IMR-90 (cell line): ENCODE data around the gene MECP2. TPM values are rescaled to one million over a fixed set of nuclear protein-coding genes. Genes with fewer than 3 reads are reported as not detected.
"Not testable (repeated sequence)": the region's sequence is repeated elsewhere in the genome, so short reads cannot be mapped to it uniquely, and the experiment has no call there.

Source experiments
- ATAC-seq: fragments of 200-7000 bp; cut with Tn5 transposase; 2 replicates; pipeline ENCODE4 v1.9.1; 2020; ENCODE audit warnings: low read depth, mild to moderate bottlenecking, moderate library complexity
- BruUV-seq: library from RNA; stranded (reverse); fragments of 400-500 nt; replicated peaks from 2 replicates; lab custom pipeline; 2021; lab: Mats Ljungman, UMichigan
- CTCF ChIA-PET: fragments of 300-600 bp; formaldehyde crosslinking; extraction: SDS; loops from one replicate; lab custom pipeline; 2021; ENCODE audit warnings: antibody characterized with exemption; lab: Yijun Ruan, JAX
- POLR2A ChIA-PET: fragments of 300-600 bp; sonication (Branson Sonifier 250); formaldehyde crosslinking; loops from one replicate; lab custom pipeline; 2022; ENCODE audit warnings: antibody characterized with exemption; ENCODE audit not compliant: unreplicated experiment; lab: Charles Lee
- DNase-seq: peaks from one replicate; pipeline ENCODE4 v3.0.0; 2013
- H2AFZ ChIP-seq: replicated peaks from 2 replicates; pipeline ENCODE3; 2013; ENCODE audit warnings: low read length, mild to moderate bottlenecking; ENCODE audit not compliant: poor library complexity
- H2AK5ac ChIP-seq: 2 replicates; pipeline ENCODE4 v1.6.1; 2013; ENCODE audit warnings: low read depth, low read length, inconsistent platforms
- H2AK9ac ChIP-seq: replicated peaks from 2 replicates; pipeline ENCODE3; 2013; ENCODE audit warnings: mild to moderate bottlenecking, low read depth, low read length, moderate library complexity; ENCODE audit not compliant: poor library complexity
- H2BK120ac ChIP-seq: 2 replicates; pipeline ENCODE4 v1.6.1; 2013; ENCODE audit warnings: low read depth, low read length, inconsistent platforms
- H2BK15ac ChIP-seq: 3 replicates; pipeline ENCODE4 v1.6.1; 2013; ENCODE audit warnings: low read depth, low read length, inconsistent platforms
- H2BK20ac ChIP-seq: 2 replicates; pipeline ENCODE4 v1.6.1; 2013; ENCODE audit warnings: low read depth, mild to moderate bottlenecking, inconsistent platforms, low read length, moderate library complexity
- H2BK5ac ChIP-seq: 2 replicates; pipeline ENCODE4 v1.6.1; 2013; ENCODE audit warnings: mild to moderate bottlenecking, low read depth, low read length, inconsistent platforms; ENCODE audit not compliant: poor library complexity, severe bottlenecking
- H3K14ac ChIP-seq: replicated peaks from 2 replicates; pipeline ENCODE4 v1.6.1; 2013; ENCODE audit warnings: low read depth, low read length, inconsistent platforms
- H3K18ac ChIP-seq: 2 replicates; pipeline ENCODE4 v1.6.1; 2013; ENCODE audit warnings: low read depth, low read length, control low read depth
- H3K23ac ChIP-seq: 2 replicates; pipeline ENCODE4 v1.6.1; 2013; ENCODE audit warnings: low read depth, low read length, inconsistent platforms
- H3K27ac ChIP-seq: 2 replicates; pipeline ENCODE4 v1.5.1; 2013; ENCODE audit warnings: mild to moderate bottlenecking, control low read depth, low read length; ENCODE audit not compliant: insufficient read depth
- H3K27me3 ChIP-seq: 2 replicates; pipeline ENCODE4 v1.6.1; 2013; ENCODE audit warnings: low read length; ENCODE audit not compliant: control insufficient read depth, insufficient read depth
- H3K36me3 ChIP-seq: 2 replicates; pipeline ENCODE4 v1.6.1; 2013; ENCODE audit warnings: low read length, mixed read lengths; ENCODE audit not compliant: control insufficient read depth, insufficient read depth
- H3K4ac ChIP-seq: 2 replicates; pipeline ENCODE4 v1.6.1; 2013; ENCODE audit warnings: low read depth, low read length, inconsistent platforms
- H3K4me1 ChIP-seq: 2 replicates; pipeline ENCODE4 v1.6.1; 2013; ENCODE audit warnings: low read length, mixed read lengths; ENCODE audit not compliant: control insufficient read depth, insufficient read depth
- H3K4me2 ChIP-seq: 2 replicates; pipeline ENCODE4 v1.6.1; 2013; ENCODE audit warnings: low read depth, mild to moderate bottlenecking, control low read depth, low read length, moderate library complexity
- H3K4me3 ChIP-seq: 2 replicates; pipeline ENCODE4 v1.5.1; 2013; ENCODE audit warnings: low read depth, mild to moderate bottlenecking, control low read depth, low read length, moderate library complexity; ENCODE audit not compliant: insufficient read depth
- H3K56ac ChIP-seq: 2 replicates; pipeline ENCODE4 v1.6.1; 2013; ENCODE audit warnings: low read length, inconsistent platforms; ENCODE audit not compliant: insufficient read depth; ENCODE audit errors: extremely low read depth
- H3K79me1 ChIP-seq, 2 experiments: 2 replicates each; pipeline ENCODE4 v1.6.1; 2013; ENCODE audit warnings: low read length in 2 of 2, inconsistent platforms in 1 of 2, low read depth in 1 of 2
- H3K9ac ChIP-seq: 2 replicates; pipeline ENCODE4 v1.6.1; 2013; ENCODE audit warnings: low read depth, low read length, control low read depth
- H3K9me1 ChIP-seq: 2 replicates; pipeline ENCODE4 v1.6.1; 2013; ENCODE audit warnings: low read length, inconsistent platforms; ENCODE audit not compliant: insufficient read depth
- H3K9me3 ChIP-seq: 2 replicates; pipeline ENCODE4 v1.6.1; 2013; ENCODE audit warnings: low read length; ENCODE audit not compliant: control insufficient read depth, insufficient read depth
- H4K20me1 ChIP-seq: 2 replicates; pipeline ENCODE4 v1.6.1; 2013; ENCODE audit warnings: low read length, inconsistent platforms; ENCODE audit not compliant: insufficient read depth
- H4K5ac ChIP-seq: 2 replicates; pipeline ENCODE4 v1.6.1; 2013; ENCODE audit warnings: mild to moderate bottlenecking, low read depth, low read length, control low read depth
- H4K8ac ChIP-seq, 2 experiments: 2 replicates each; pipeline ENCODE4 v1.6.1; 2013; ENCODE audit warnings: low read depth in 2 of 2, low read length in 2 of 2, control low read depth in 1 of 2, inconsistent platforms in 1 of 2
- H4K91ac ChIP-seq: 2 replicates; pipeline ENCODE4 v1.6.1; 2013; ENCODE audit warnings: low read depth, low read length, inconsistent platforms; ENCODE audit not compliant: insufficient read depth
- WGBS, 2 experiments: methylation state at CpG; one replicate each; pipeline versions ENCODE4 v1.1.5 to v1.1.7; 2013; ENCODE audit warnings: missing lambda C conversion rate in 2 of 2; ENCODE audit not compliant: insufficient read length in 1 of 2; ENCODE audit errors: extremely low coverage in 2 of 2; 5-methylcytosine and 5-hydroxymethylcytosine counted together
- dilution Hi-C: fragments of 300-500 bp; cut with HindIII; formaldehyde crosslinking; loops from one replicate; pipeline ENCODE4 v1.14.3; 2018; ENCODE audit warnings: low sequenced_read_pairs; ENCODE audit not compliant: unreplicated experiment
- in situ Hi-C: fragments of 300-500 bp; cut with MboI; formaldehyde crosslinking; loops from 3 replicates; pipeline ENCODE4 v1.14.3; 2019; ENCODE audit warnings: low sequenced_read_pairs, inconsistent platforms, mixed read lengths
- intact Hi-C: fragments of 100-400 bp; cut with micrococcal nuclease; formaldehyde crosslinking; loops from 2 replicates; pipeline ENCODE4 v1.10.0; 2022
- polyA plus RNA-seq, 3 experiments: library from polyadenylated mRNA; depleted of rRNA; stranded (reverse); fragments of >200 nt; gene quantifications; 2 replicates each; pipeline ENCODE4 v1.2.3, GENCODE V29; 2012; ENCODE audit warnings: low replicate concordance in 1 of 3
- total RNA-seq: library from RNA; depleted of rRNA; stranded (reverse); fragments of >200 nt; gene quantifications from 2 replicates; pipeline ENCODE4 v1.2.3, GENCODE V29; 2012

The MECP2 gene
- total and polyA plus RNA-seq, 2 of the 4 experiments (the other 2 are of a cell fraction), result 8.4 to 10.1 TPM

DNA sequence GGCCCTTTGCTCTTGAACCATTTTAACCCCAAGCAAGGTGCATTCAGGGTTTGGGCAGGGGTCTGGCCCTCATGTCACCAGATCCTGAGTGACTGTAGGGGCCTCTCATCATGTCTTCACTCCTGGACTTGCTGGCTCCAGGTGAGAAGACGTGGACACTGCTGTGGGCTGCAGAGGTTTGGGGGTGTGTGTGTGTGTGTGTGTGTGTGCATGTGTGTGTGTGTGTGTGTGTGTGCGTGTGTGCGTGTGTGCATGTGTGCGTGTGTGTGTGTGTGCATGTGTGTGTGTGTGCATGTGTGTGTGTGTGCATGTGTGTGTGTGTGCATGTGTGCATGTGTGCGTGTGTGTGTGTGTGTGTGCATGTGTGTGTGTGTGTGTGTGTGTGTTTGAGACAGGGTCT is 103.1 kb downstream of the MECP2 start:
- H3K4me2 ChIP-seq, CTCF ChIA-PET, DNase-seq, H2BK5ac ChIP-seq, POLR2A ChIA-PET, H2BK20ac ChIP-seq, dilution Hi-C loops, H4K20me1 ChIP-seq, H4K5ac ChIP-seq, H3K79me1 ChIP-seq, H3K27me3 ChIP-seq, H3K36me3 ChIP-seq, H3K56ac ChIP-seq, H3K4ac ChIP-seq, H3K9ac ChIP-seq, ATAC-seq, H3K9me3 ChIP-seq, H3K4me3 ChIP-seq, H3K23ac ChIP-seq, H2BK120ac ChIP-seq, H3K4me1 ChIP-seq, H2BK15ac ChIP-seq, H4K91ac ChIP-seq, H3K18ac ChIP-seq, H3K27ac ChIP-seq, H3K9me1 ChIP-seq, H4K8ac ChIP-seq, H3K14ac ChIP-seq, BruUV-seq, intact Hi-C loops, in situ Hi-C loops, H2AK5ac ChIP-seq, H2AK9ac ChIP-seq, H2AFZ ChIP-seq: not testable (repeated sequence)
- WGBS, 2 experiments, result no CpG with 5 or more reads among the region's 5 CpGs
